GM12874 (cell line): ENCODE results near the gene UBE2E2.

ENCODE experiments used
- CTCF ChIP-seq: IDR thresholded peaks from 2 replicates; pipeline ENCODE4 v1.5.1; 2011; ENCODE audit warnings: low read depth, mild to moderate bottlenecking, control low read depth, low read length, moderate library complexity; ENCODE audit not compliant: insufficient read depth

UBE2E2 gene

DNA sequence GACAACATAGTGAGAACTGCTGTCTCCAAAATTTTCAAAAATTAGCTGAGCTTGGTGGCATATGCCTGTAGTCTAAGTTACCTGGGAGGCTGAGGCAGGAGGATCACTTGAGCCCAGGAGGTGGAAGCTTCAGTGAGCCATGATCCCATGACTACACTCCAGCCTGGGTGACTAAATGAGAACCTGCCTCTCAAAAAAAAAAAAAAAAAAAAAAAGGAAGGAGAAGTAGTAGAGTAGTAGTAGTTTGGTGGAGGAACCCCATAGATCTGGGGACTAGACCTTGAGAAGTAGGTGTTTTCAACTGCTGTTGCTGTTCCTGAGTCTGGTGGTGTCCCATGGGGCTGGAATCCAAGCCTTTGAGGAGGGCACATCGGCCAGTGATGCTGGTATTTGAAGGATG is 38.4 kb upstream of the UBE2E2 start:
- no peak for TF ChIP-seq CTCF

DNA sequence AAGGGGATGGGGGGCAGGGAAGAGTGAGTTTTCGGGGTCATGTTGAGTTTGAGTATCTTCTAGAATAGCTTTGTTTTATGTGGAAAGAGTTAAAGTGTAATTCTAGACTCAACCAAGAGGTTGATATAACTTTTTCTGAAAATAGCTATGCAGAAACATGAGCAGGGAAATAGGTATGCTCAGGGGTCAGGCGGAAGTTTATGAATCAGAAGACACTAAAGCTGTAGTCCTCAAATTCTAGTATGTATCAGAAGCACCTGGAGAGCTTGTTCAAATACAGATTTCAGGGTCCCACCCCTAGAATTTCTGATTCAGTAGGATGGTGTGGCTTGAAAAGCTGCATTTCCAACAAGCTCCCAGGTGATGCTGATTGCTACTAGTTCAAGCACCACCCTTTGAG is 37.6 kb upstream of the UBE2E2 start:
- TF ChIP-seq CTCF, result no peak

- TF ChIP-seq CTCF, result no peak
Measured at GRCh38 chr3:23166276-23166675, 36.9 kb upstream of the UBE2E2 start.

- TF ChIP-seq CTCF, result no peak
Measured at GRCh38 chr3:23166845-23167244, 36.3 kb upstream of the UBE2E2 start.

DNA sequence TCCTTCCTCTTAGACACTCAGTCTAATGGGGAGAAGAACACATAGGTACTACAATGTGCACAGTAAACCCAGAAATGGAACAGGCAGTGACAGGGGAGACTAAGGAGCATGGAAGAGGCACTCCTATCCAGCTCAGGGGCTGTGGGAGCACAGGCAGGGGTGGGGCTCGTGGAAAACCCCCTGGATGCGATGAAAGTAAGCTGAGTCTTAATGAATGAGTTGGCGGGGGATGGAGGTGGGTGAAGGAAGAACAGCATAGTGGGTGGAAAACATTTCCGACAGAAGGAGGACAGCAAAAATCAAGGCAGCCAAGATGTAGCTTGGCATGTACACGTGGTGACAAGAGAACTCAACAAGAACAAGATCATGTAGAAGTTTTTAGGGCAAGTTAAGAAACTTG is 33.6 kb upstream of the UBE2E2 start:
- TF ChIP-seq CTCF, result no peak

DNA sequence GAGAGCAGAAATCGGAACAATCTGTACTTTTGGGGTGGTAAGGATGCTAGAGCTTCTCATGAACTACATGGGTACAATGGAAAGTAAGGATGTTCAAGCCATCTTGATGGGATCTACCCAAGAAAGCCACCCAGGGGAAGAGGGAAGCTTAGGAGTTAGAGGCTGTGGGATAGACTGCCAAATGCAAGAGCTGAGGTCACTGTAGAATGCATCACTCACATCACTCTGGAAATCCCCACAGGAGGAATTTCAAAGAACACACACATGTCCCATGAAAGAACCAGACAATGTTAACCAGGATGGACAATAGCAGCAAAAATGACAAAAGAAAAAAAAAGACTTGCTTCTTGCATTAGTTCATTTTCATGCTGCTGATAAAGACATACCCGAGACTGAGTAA is 32.8 kb upstream of the UBE2E2 start:
- TF ChIP-seq CTCF, result no peak

- TF ChIP-seq CTCF, result no peak
Measured at GRCh38 chr3:23172059-23172458, 31.1 kb upstream of the UBE2E2 start.
